ENCODE results near the gene FHOD1. TPM values are rescaled to one million over a fixed set of nuclear protein-coding genes. Genes with fewer than 3 reads are reported as not detected.

The FHOD1 gene
- total RNA-seq, 1 experiment from 2014 or later, result 45.5 TPM

GRCh38 chr16:67242138-67242730, 5.0 kb downstream of the FHOD1 start:
- Histone ChIP-seq H3K27ac (ENCODE audit: low read length) (peak overlapping the region; percentile 99), H3K27me3 (ENCODE audit: low read length) (no peaks in the 10 kb centered on the region), H3K36me3 (ENCODE audit: low read depth, low read length) (peaks cover 11% of the 10 kb centered on the region), H2AFZ (ENCODE audit: low read length) (no peak overlapping the region), H4K20me1 (ENCODE audit: low read length) (no peaks in the 10 kb centered on the region), H3K4me2 (ENCODE audit: low read length) (0 out of 2 replicates have a peak overlapping the region, but pooled peaks have one; percentile 79), H3K9me3 (ENCODE audit: low read length) (no peaks in the 10 kb centered on the region), H3K9me2 (replicated peaks; ENCODE audit: low read length) (no peaks in the 10 kb centered on the region), H3K4me1 (ENCODE audit: insufficient read depth, low read length) (peaks cover 54% of the 10 kb centered on the region), H3F3A (ENCODE audit: low read length, unreplicated experiment) (peaks cover 15% of the 10 kb centered on the region), H3K9ac (ENCODE audit: low read length) (peak overlapping the region; percentile 75), H3K79me2 (ENCODE audit: low read length) (peaks cover 65% of the 10 kb centered on the region), H3K4me3 (ENCODE audit: low read length) (no peak overlapping the region)
- intact Hi-C loops (cut with micrococcal nuclease), result loop anchor here (10.0 kb wide), 1 partner anchor 47 kb away; the partner anchor contains the start of genes E2F4, ELMO3 and EXOC3L1
- no peak for DNase-seq
- ChIA-PET CTCF (no interaction called here), POLR2A (ENCODE audit: unreplicated experiment) (interaction anchor here (0.6 kb wide), 1 partner anchor 171 kb away, joined by 3 read pairs; no protein-coding TSS in a partner anchor)
- BruUV-seq (replicated peaks), result no TSS peak
- no peak for ATAC-seq
- no peak for TF ChIP-seq EZH2phosphoT487 (IDR thresholded peaks at IDR 0.05; ENCODE audit: borderline replicate concordance, low read length)

GRCh38 chr16:67241008-67241900, 6.0 kb downstream of the FHOD1 start:
- Histone ChIP-seq H3K79me2 (ENCODE audit: low read length) (peaks cover 57% of the 10 kb centered on the region), H3K27ac (ENCODE audit: low read length) (peak overlapping the region; percentile 99), H3K9me2 (replicated peaks; ENCODE audit: low read length) (no peaks in the 10 kb centered on the region), H3K36me3 (ENCODE audit: low read depth, low read length) (peaks cover 15% of the 10 kb centered on the region), H3K4me3 (ENCODE audit: low read length) (peak overlapping the region; percentile 43), H3K9me3 (ENCODE audit: low read length) (no peaks in the 10 kb centered on the region), H3K9ac (ENCODE audit: low read length) (peak overlapping the region; percentile 75), H2AFZ (ENCODE audit: low read length) (no peak overlapping the region), H3K27me3 (ENCODE audit: low read length) (no peaks in the 10 kb centered on the region), H4K20me1 (ENCODE audit: low read length) (no peaks in the 10 kb centered on the region), H3K4me2 (ENCODE audit: low read length) (peak overlapping the region; percentile 79), H3F3A (ENCODE audit: low read length, unreplicated experiment) (peaks cover 15% of the 10 kb centered on the region), H3K4me1 (ENCODE audit: insufficient read depth, low read length) (peaks cover 54% of the 10 kb centered on the region)
- BruUV-seq (replicated peaks), result no TSS peak
- ChIA-PET CTCF (no interaction called here), POLR2A (ENCODE audit: unreplicated experiment) (no interaction called here)
- DNase-seq (peak; percentile 79), ATAC-seq (peak; percentile 32)
- no peak for TF ChIP-seq CTCF (conservative IDR thresholded peaks at IDR 0.05; ENCODE audit: low read depth, low read length)
- TF ChIP-seq EZH2phosphoT487 (IDR thresholded peaks at IDR 0.05; ENCODE audit: borderline replicate concordance, low read length), result no peak
- no peak for TF ChIP-seq EZH2 (IDR thresholded peaks at IDR 0.05; ENCODE audit: low read length, unreplicated experiment)
- intact Hi-C loops (cut with micrococcal nuclease), result loop anchor here (10.0 kb wide), 1 partner anchor 46 kb away; the partner anchor contains the start of genes E2F4, ELMO3 and EXOC3L1

- CTCF ChIA-PET, result no interaction called here
- no peaks in the 10 kb centered on the region for H4K20me1 ChIP-seq (ENCODE audit: low read length)
- BruUV-seq (replicated peaks), result no TSS peak
- H3K9ac ChIP-seq (ENCODE audit: low read length), result peak overlapping the region; percentile 34; the same call in 1 of the 2 replicates
- H3K27ac ChIP-seq (ENCODE audit: low read length), result peak overlapping the region; percentile 99
- H3K9me2 ChIP-seq (replicated peaks; ENCODE audit: low read length), result no peaks in the 10 kb centered on the region
- H3K79me2 ChIP-seq (ENCODE audit: low read length), result peaks cover 50% of the 10 kb centered on the region
- H3K27me3 ChIP-seq (ENCODE audit: low read length), result no peaks in the 10 kb centered on the region
- TF ChIP-seq EZH2 (IDR thresholded peaks at IDR 0.05; ENCODE audit: low read length, unreplicated experiment) (no peak), EZH2phosphoT487 (IDR thresholded peaks at IDR 0.05; ENCODE audit: borderline replicate concordance, low read length) (no peak), CTCF (conservative IDR thresholded peaks at IDR 0.05; ENCODE audit: low read depth, low read length) (no peak)
- H3F3A ChIP-seq (ENCODE audit: low read length, unreplicated experiment), result peaks cover 15% of the 10 kb centered on the region
- peak overlapping the region; percentile 54; the same call in 1 of the 2 replicates for H3K4me2 ChIP-seq (ENCODE audit: low read length)
- DNase-seq, result peak; percentile 19
- H3K4me3 ChIP-seq (ENCODE audit: low read length), result no peak overlapping the region
- POLR2A ChIA-PET (ENCODE audit: unreplicated experiment), result no interaction called here
- no peaks in the 10 kb centered on the region for H3K9me3 ChIP-seq (ENCODE audit: low read length)
- no peak overlapping the region for H2AFZ ChIP-seq (ENCODE audit: low read length)
- peaks cover 50% of the 10 kb centered on the region for H3K4me1 ChIP-seq (ENCODE audit: insufficient read depth, low read length)
- no peak for ATAC-seq
- intact Hi-C loops (cut with micrococcal nuclease), result loop anchor here (10.0 kb wide), 1 partner anchor 46 kb away; the partner anchor contains the start of genes E2F4, ELMO3 and EXOC3L1
- H3K36me3 ChIP-seq (ENCODE audit: low read depth, low read length), result peaks cover 19% of the 10 kb centered on the region
These were observed 6.8 kb downstream of the FHOD1 start for GRCh38 chr16:67240506-67240905.
